MM.1S (cell line): ENCODE results near the gene SLC24A3.

Source experiments
- DNase-seq: peaks from one replicate; pipeline ENCODE4 v3.0.0-alpha.2; 2015
- H2AFZ ChIP-seq: fragments of 300-600 bp; sonication (generic); 2 replicates; pipeline ENCODE4 v1.6.0; 2016; ENCODE audit warnings: antibody characterized with exemption, low read length
- H3F3A ChIP-seq: fragments of 300-600 bp; sonication (generic); 2 replicates; pipeline ENCODE4 v1.6.1; 2016; ENCODE audit warnings: mild to moderate bottlenecking, antibody characterized with exemption, low read length, moderate library complexity, mixed read lengths; ENCODE audit not compliant: insufficient read depth
- H3K27ac ChIP-seq: fragments of 300-600 bp; sonication (generic); 2 replicates; pipeline ENCODE4 v1.5.1; 2016; ENCODE audit warnings: mild to moderate bottlenecking, low read length
- H3K27me3 ChIP-seq: fragments of 300-600 bp; sonication (generic); replicated peaks from 2 replicates; pipeline ENCODE4 v1.6.0; 2016; ENCODE audit warnings: low read length; ENCODE audit not compliant: insufficient read depth
- H3K36me3 ChIP-seq: fragments of 300-600 bp; sonication (generic); replicated peaks from 2 replicates; pipeline ENCODE4 v1.6.1; 2016; ENCODE audit warnings: mild to moderate bottlenecking, low read length, mixed read lengths; ENCODE audit not compliant: insufficient read depth
- H3K4me1 ChIP-seq: fragments of 300-600 bp; sonication (generic); 2 replicates; pipeline ENCODE4 v1.6.1; 2016; ENCODE audit warnings: low read length, mixed read lengths
- H3K4me2 ChIP-seq: fragments of 300-600 bp; sonication (generic); 2 replicates; pipeline ENCODE4 v1.6.0; 2016; ENCODE audit warnings: low read depth, low read length
- H3K4me3 ChIP-seq: fragments of 300-600 bp; sonication (generic); 2 replicates; pipeline ENCODE4 v1.5.1; 2016; ENCODE audit warnings: low read length, mixed read lengths
- H3K79me2 ChIP-seq: fragments of 300-600 bp; sonication (generic); 2 replicates; pipeline ENCODE4 v1.6.1; 2016; ENCODE audit warnings: mixed run types, low read length, mixed read lengths
- H3K9ac ChIP-seq: fragments of 300-600 bp; sonication (generic); 2 replicates; pipeline ENCODE4 v1.6.1; 2016; ENCODE audit warnings: low read length, mixed read lengths
- H3K9me2 ChIP-seq: fragments of 300-600 bp; sonication (generic); replicated peaks from 2 replicates; pipeline ENCODE4 v1.6.1; 2016; ENCODE audit warnings: mild to moderate bottlenecking, low read length, mixed read lengths; ENCODE audit not compliant: insufficient read depth
- H3K9me3 ChIP-seq: fragments of 300-600 bp; sonication (generic); replicated peaks from 2 replicates; pipeline ENCODE4 v1.6.1; 2016; ENCODE audit warnings: mild to moderate bottlenecking, low read length, mixed read lengths; ENCODE audit not compliant: insufficient read depth
- H4K20me1 ChIP-seq: fragments of 300-600 bp; sonication (generic); 2 replicates; pipeline ENCODE4 v1.6.1; 2016; ENCODE audit warnings: mild to moderate bottlenecking, low read length, moderate library complexity, mixed read lengths; ENCODE audit not compliant: insufficient read depth
- CTCF ChIP-seq: fragments of 300-600 bp; sonication (generic); IDR thresholded peaks from 2 replicates; pipeline ENCODE4 v1.5.1; 2016; ENCODE audit warnings: antibody characterized with exemption, low read length, mixed read lengths
- EZH2 ChIP-seq: fragments of 300-600 bp; sonication (generic); optimal IDR thresholded peaks from 2 replicates; pipeline ENCODE3; 2017; ENCODE audit warnings: low read depth, mild to moderate bottlenecking, antibody characterized with exemption, low read length, mixed read lengths
- EZH2phosphoT487 ChIP-seq: fragments of 300-600 bp; sonication (generic); IDR thresholded peaks from 2 replicates; pipeline ENCODE4 v1.6.1; 2018; ENCODE audit warnings: antibody characterized with exemption, low read length

SLC24A3 gene

GRCh38 chr20:19415786-19416185, 203.3 kb downstream of the SLC24A3 start:
- no peak overlapping the region for H3K4me2 ChIP-seq
- TF ChIP-seq EZH2: no peak
- no peak for TF ChIP-seq EZH2phosphoT487
- TF ChIP-seq CTCF: no peak
- H3K9me3 ChIP-seq: no peaks in the 10 kb centered on the region
- H4K20me1 ChIP-seq: no peaks in the 10 kb centered on the region
- H3K4me3 ChIP-seq: no peak overlapping the region
- H3K9ac ChIP-seq: no peak overlapping the region
- H3K9me2 ChIP-seq: no peaks in the 10 kb centered on the region
- DNase-seq: no peak
- no peaks in the 10 kb centered on the region for H3K79me2 ChIP-seq
- H3F3A ChIP-seq: no peaks in the 10 kb centered on the region
- H3K36me3 ChIP-seq: no peaks in the 10 kb centered on the region
- H3K4me1 ChIP-seq: no peaks in the 10 kb centered on the region
- H3K27me3 ChIP-seq: no peaks in the 10 kb centered on the region
- H2AFZ ChIP-seq: no peak overlapping the region
- no peak overlapping the region for H3K27ac ChIP-seq

- H3K27ac ChIP-seq: no peak overlapping the region
- no peaks in the 10 kb centered on the region for H3F3A ChIP-seq
- no peaks in the 10 kb centered on the region for H4K20me1 ChIP-seq
- no peak overlapping the region for H2AFZ ChIP-seq
- no peaks in the 10 kb centered on the region for H3K27me3 ChIP-seq
- no peaks in the 10 kb centered on the region for H3K9me2 ChIP-seq
- H3K4me2 ChIP-seq: no peak overlapping the region
- DNase-seq: no peak
- no peaks in the 10 kb centered on the region for H3K4me1 ChIP-seq
- H3K4me3 ChIP-seq: no peak overlapping the region
- H3K79me2 ChIP-seq: no peaks in the 10 kb centered on the region
- H3K36me3 ChIP-seq: no peaks in the 10 kb centered on the region
- no peaks in the 10 kb centered on the region for H3K9me3 ChIP-seq
- no peak for TF ChIP-seq EZH2
- no peak for TF ChIP-seq CTCF
- TF ChIP-seq EZH2phosphoT487: no peak
- H3K9ac ChIP-seq: no peak overlapping the region
Observed at GRCh38 chr20:19416627-19417026, 204.2 kb downstream of the SLC24A3 start.

- Histone ChIP-seq H3K36me3 (no peaks in the 10 kb centered on the region), H3K27ac (no peak overlapping the region), H3K4me1 (no peaks in the 10 kb centered on the region), H2AFZ (no peak overlapping the region), H3K9me3 (no peaks in the 10 kb centered on the region), H3K4me2 (no peak overlapping the region), H3K4me3 (no peak overlapping the region), H4K20me1 (no peaks in the 10 kb centered on the region), H3K27me3 (no peaks in the 10 kb centered on the region), H3K9ac (no peak overlapping the region), H3K9me2 (no peaks in the 10 kb centered on the region), H3K79me2 (no peaks in the 10 kb centered on the region), H3F3A (no peaks in the 10 kb centered on the region)
- TF ChIP-seq EZH2: no peak
- no peak for TF ChIP-seq EZH2phosphoT487
- TF ChIP-seq CTCF: no peak
- DNase-seq: no peak
Observed at GRCh38 chr20:19419396-19419795, 207.0 kb downstream of the SLC24A3 start.
